Mammary epithelial cell (primary cell): ENCODE results near the gene IRF2BP2.

Source experiments
- EZH2 ChIP-seq: IDR thresholded peaks from 2 replicates; pipeline ENCODE4 v1.6.1; 2012; ENCODE audit warnings: low read length, inconsistent platforms, borderline replicate concordance
- TF ChIP-seq, protein P1 (sequence below), 2 donors: IDR thresholded peaks in 1 of 2; conservative IDR thresholded peaks in 1 of 2; 2 replicates each; pipeline ENCODE4 v1.5.1; 2011 to 2012; ENCODE audit warnings: inconsistent platforms in 2 of 2, low read length in 2 of 2, mild to moderate bottlenecking in 2 of 2, control low read depth in 1 of 2, low read depth in 1 of 2; ENCODE audit not compliant: insufficient read depth in 1 of 2; ENCODE audit errors: extremely low read depth in 1 of 2

DNA sequence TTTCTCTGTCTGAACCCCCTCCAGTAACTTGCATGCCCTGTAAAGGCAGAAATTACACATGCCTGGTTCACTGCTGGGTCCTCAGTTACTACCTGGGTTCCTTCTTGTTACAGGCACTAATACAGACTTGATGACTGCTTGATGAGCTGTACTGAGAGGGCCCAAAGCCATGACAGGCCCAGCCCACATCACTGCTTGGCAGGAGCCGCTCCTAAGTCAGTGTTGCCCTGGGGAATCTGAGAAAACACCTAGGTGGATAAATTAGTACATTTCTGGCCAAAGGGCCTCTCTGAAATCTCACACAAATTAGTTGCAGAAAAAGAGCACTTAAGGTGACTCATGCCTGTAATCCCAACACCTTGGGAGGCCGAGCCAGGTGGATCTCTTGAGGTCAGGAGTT lies 37.8 kb upstream of the IRF2BP2 start:
- TF ChIP-seq, protein P1, sequence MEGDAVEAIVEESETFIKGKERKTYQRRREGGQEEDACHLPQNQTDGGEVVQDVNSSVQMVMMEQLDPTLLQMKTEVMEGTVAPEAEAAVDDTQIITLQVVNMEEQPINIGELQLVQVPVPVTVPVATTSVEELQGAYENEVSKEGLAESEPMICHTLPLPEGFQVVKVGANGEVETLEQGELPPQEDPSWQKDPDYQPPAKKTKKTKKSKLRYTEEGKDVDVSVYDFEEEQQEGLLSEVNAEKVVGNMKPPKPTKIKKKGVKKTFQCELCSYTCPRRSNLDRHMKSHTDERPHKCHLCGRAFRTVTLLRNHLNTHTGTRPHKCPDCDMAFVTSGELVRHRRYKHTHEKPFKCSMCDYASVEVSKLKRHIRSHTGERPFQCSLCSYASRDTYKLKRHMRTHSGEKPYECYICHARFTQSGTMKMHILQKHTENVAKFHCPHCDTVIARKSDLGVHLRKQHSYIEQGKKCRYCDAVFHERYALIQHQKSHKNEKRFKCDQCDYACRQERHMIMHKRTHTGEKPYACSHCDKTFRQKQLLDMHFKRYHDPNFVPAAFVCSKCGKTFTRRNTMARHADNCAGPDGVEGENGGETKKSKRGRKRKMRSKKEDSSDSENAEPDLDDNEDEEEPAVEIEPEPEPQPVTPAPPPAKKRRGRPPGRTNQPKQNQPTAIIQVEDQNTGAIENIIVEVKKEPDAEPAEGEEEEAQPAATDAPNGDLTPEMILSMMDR (conservative IDR thresholded peaks at IDR 0.05 in 1 of 2, IDR thresholded peaks at IDR 0.05 in 1 of 2; ENCODE audit: extremely low read depth in 1 of 2, insufficient read depth in 1 of 2, low read depth in 1 of 2, low read length in 2 of 2) = no peak
- no peak for TF ChIP-seq EZH2
